AG04450 (cell line): ENCODE measurements around the gene DEFB114. TPM values are rescaled to one million over a fixed set of nuclear protein-coding genes. Genes with fewer than 3 reads are reported as not detected.

Source experiments
- CTCF ChIA-PET: fragments of 300-600, 350-600 bp; formaldehyde crosslinking; extraction: SDS; loops from one replicate; lab custom pipeline; 2022; ENCODE audit warnings: antibody characterized with exemption, inconsistent platforms; lab: Charles Lee
- POLR2A ChIA-PET: fragments of 350-600 bp; formaldehyde crosslinking; extraction: SDS; loops from one replicate; lab custom pipeline; 2021; ENCODE audit warnings: antibody characterized with exemption, inconsistent platforms; lab: Yijun Ruan, JAX
- DNase-seq: peaks from one replicate; pipeline ENCODE4 v3.0.0-alpha.2; 2011; ENCODE audit warnings: low read depth, low spot score
- H3K27ac ChIP-seq: one replicate; pipeline ENCODE4 v1.5.1; 2012; ENCODE audit warnings: low read depth, low read length, control low read depth
- H3K27me3 ChIP-seq: one replicate; pipeline ENCODE4 v1.6.0; 2012; ENCODE audit warnings: low read length; ENCODE audit not compliant: control insufficient read depth, insufficient read depth
- H3K4me3 ChIP-seq: 2 replicates; pipeline ENCODE4 v1.5.1; 2011; ENCODE audit warnings: mild to moderate bottlenecking, low read depth, low read length, control low read depth
- H3K9me3 ChIP-seq: 2 replicates; pipeline ENCODE4 v1.5.1; 2012; ENCODE audit warnings: low read length; ENCODE audit not compliant: control insufficient read depth, insufficient read depth
- polyA plus RNA-seq: library from polyadenylated mRNA; depleted of rRNA; stranded (reverse); fragments of >200 nt; gene quantifications from 2 replicates; pipeline ENCODE4 v1.2.3, GENCODE V29; 2011
- TF ChIP-seq, protein P1 (sequence below): IDR thresholded peaks from 2 replicates; pipeline ENCODE4 v1.5.1; 2011; ENCODE audit warnings: low read depth, low read length, control low read depth, inconsistent platforms

DEFB114 gene
- polyA plus RNA-seq, 1 experiment: not detected

GRCh38 chr6:49978332-49979226, 14.6 kb upstream of the DEFB114 start:
- TF ChIP-seq, protein P1, sequence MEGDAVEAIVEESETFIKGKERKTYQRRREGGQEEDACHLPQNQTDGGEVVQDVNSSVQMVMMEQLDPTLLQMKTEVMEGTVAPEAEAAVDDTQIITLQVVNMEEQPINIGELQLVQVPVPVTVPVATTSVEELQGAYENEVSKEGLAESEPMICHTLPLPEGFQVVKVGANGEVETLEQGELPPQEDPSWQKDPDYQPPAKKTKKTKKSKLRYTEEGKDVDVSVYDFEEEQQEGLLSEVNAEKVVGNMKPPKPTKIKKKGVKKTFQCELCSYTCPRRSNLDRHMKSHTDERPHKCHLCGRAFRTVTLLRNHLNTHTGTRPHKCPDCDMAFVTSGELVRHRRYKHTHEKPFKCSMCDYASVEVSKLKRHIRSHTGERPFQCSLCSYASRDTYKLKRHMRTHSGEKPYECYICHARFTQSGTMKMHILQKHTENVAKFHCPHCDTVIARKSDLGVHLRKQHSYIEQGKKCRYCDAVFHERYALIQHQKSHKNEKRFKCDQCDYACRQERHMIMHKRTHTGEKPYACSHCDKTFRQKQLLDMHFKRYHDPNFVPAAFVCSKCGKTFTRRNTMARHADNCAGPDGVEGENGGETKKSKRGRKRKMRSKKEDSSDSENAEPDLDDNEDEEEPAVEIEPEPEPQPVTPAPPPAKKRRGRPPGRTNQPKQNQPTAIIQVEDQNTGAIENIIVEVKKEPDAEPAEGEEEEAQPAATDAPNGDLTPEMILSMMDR: no peak
- ChIA-PET POLR2A (no interaction called here), CTCF (no interaction called here)
- no peak overlapping the region for H3K27ac ChIP-seq
- no peak for DNase-seq
- H3K27me3 ChIP-seq: no peaks in the 10 kb centered on the region
- peak overlapping the region; percentile 43 for H3K4me3 ChIP-seq
- no peaks in the 10 kb centered on the region for H3K9me3 ChIP-seq

- no peaks in the 10 kb centered on the region for H3K27me3 ChIP-seq
- ChIA-PET POLR2A (no interaction called here), CTCF (no interaction called here)
- H3K9me3 ChIP-seq: no peaks in the 10 kb centered on the region
- no peak within 1 kb of the TSS for H3K27ac ChIP-seq
- no peak within 1 kb of the TSS for H3K4me3 ChIP-seq
- TF ChIP-seq, protein P1: no peak
- DNase-seq: no peak
Observed at GRCh38 chr6:49969605-49970004, 5.6 kb upstream of the DEFB114 start, which contains the start of gene DEFB113. TSS of gene DEFB113 (minus strand) at chr6:49969625. CDS start at chr6:49969625, 0 bp downstream.

DNA sequence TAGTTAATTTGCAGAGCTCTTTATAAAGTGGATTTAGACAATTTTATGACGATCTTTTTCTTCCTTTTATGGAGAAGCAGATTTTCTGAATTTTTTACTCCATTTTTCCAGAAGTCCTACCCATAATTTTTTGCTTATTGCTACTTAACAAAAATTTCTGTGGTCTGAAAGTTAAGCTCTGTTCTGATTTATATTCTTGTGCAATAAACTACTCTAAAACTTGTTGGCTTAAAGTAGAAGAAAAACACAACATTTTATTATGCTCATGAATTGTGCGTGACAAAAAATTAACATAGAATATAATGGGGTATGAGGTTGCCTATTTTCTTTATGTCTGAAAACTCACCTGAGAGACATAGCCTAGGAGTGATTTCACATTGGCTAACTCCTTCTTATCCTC, 2.9 kb upstream of the DEFB114 start:
- no peak for DNase-seq
- Histone ChIP-seq H3K27me3 (no peaks in the 10 kb centered on the region), H3K9me3 (no peaks in the 10 kb centered on the region), H3K4me3 (no peak overlapping the region), H3K27ac (no peak overlapping the region)
- ChIA-PET CTCF (no interaction called here), POLR2A (no interaction called here)
- TF ChIP-seq, protein P1: no peak

- POLR2A ChIA-PET: no interaction called here
- no peak for DNase-seq
- Histone ChIP-seq H3K27ac (no peak overlapping the region), H3K9me3 (no peaks in the 10 kb centered on the region), H3K27me3 (no peaks in the 10 kb centered on the region), H3K4me3 (no peak overlapping the region)
- TF ChIP-seq, protein P1: no peak
- CTCF ChIA-PET: interaction anchor here (1.2 kb wide), 1 partner anchor 343 kb away, joined by 3 read pairs; no protein-coding TSS in a partner anchor
Observed at GRCh38 chr6:49966334-49966733, 2.4 kb upstream of the DEFB114 start.

DNA sequence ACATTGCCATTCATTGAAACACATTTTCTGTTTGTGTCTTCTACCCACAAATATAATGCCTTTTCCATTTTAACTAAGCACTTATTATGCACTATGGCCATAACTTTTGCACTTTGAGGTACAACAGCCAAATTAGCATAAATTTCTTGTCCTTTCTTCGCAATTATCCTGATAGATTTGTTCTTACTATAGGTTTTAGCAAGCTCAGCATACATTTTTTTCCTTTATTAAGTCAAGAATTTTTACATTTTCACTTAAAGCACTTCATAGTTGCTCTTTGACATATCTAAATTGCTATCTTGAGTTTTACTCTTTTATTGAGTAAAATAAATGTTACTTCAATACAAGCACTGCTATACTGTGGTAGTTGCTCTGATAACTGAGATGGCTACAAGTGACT, 5.8 kb downstream of the DEFB114 start:
- no peaks in the 10 kb centered on the region for H3K27me3 ChIP-seq
- H3K9me3 ChIP-seq: no peaks in the 10 kb centered on the region
- CTCF ChIA-PET: no interaction called here
- H3K4me3 ChIP-seq: no peak overlapping the region
- DNase-seq: no peak
- POLR2A ChIA-PET: no interaction called here
- TF ChIP-seq, protein P1: no peak
- no peak overlapping the region for H3K27ac ChIP-seq
